MG63 (cell line): ENCODE results near the gene HTD2. TPM values are rescaled to one million over a fixed set of nuclear protein-coding genes. Genes with fewer than 3 reads are reported as not detected.
A peak's percentile ranks its signal among the peaks of the same experiment; 100 is the strongest.

Experiments
- DNase-seq: peaks from one replicate; pipeline ENCODE4 v3.0.0-alpha.2; 2020
- H3K27me3 ChIP-seq: fragments of 250-450 bp; sonication (Bioruptor Pico); 2 replicates; pipeline ENCODE4 v1.5.1; 2020; ENCODE audit warnings: mild to moderate bottlenecking, moderate library complexity
- H3K36me3 ChIP-seq: fragments of 250-450 bp; sonication (Bioruptor Pico); 2 replicates; pipeline ENCODE4 v1.5.1; 2020; ENCODE audit warnings: mild to moderate bottlenecking, moderate library complexity
- H3K4me3 ChIP-seq: fragments of 250-450 bp; sonication (Bioruptor Pico); 2 replicates; pipeline ENCODE4 v1.5.1; 2020; ENCODE audit warnings: mild to moderate bottlenecking, moderate library complexity
- H3K9me3 ChIP-seq: fragments of 250-450 bp; sonication (Bioruptor Pico); 2 replicates; pipeline ENCODE4 v1.5.1; 2020; ENCODE audit warnings: mild to moderate bottlenecking, moderate library complexity
- total RNA-seq: library from RNA; depleted of rRNA; stranded (reverse); fragments of >200 nt; shearing (Covaris generic); gene quantifications from 2 replicates; pipeline ENCODE4 v1.2.3, GENCODE V29; 2014; ENCODE audit warnings: low replicate concordance

Gene HTD2
- total RNA-seq, 1 experiment from 2014 or later: 3.6 TPM

DNA sequence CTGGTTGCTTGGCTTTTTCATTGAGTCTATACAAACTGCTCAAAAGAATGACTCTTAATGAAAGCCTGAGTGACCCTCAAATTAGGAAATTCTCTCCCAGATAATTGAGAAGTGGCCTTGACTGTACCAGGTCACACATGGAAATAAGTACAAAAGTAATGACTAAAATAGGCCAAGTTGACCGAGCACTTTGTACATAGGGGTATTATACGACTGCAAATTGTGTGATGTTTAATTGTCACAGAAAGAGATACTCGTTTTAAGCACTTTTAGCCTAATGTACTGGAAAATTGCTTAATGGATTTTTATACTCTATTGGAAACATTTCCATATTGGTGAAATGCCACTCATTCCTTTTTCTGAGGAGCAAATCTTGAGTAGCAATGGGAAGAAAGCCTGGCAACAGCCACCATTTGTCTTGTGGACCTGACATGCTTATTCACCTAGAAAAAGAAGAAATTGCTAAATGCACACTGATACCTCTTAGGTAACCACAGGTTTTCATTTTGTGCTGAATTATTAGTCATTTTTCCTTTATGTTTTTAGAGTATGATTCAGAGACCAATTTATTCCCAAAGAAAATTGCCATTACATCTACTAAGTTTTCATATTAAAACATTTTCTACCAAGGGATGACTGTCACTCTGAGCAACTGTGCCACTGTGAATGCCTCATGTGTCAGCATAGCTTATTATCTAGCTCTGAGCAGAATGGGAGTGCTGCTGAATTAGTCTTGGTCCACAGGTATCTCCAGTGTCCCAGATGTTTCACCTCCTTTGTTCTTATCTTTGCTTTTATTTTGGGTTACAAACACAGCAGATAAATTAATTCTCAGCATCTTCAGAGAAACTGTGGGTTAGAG, 17.4 kb downstream of the HTD2 start:
- Histone ChIP-seq H3K9me3 (no peaks in the 10 kb centered on the region), H3K27me3 (no peaks in the 10 kb centered on the region), H3K4me3 (no peak overlapping the region), H3K36me3 (no peaks in the 10 kb centered on the region; the same call in 1 of the 2 replicates)
- DNase-seq: no peak

DNA sequence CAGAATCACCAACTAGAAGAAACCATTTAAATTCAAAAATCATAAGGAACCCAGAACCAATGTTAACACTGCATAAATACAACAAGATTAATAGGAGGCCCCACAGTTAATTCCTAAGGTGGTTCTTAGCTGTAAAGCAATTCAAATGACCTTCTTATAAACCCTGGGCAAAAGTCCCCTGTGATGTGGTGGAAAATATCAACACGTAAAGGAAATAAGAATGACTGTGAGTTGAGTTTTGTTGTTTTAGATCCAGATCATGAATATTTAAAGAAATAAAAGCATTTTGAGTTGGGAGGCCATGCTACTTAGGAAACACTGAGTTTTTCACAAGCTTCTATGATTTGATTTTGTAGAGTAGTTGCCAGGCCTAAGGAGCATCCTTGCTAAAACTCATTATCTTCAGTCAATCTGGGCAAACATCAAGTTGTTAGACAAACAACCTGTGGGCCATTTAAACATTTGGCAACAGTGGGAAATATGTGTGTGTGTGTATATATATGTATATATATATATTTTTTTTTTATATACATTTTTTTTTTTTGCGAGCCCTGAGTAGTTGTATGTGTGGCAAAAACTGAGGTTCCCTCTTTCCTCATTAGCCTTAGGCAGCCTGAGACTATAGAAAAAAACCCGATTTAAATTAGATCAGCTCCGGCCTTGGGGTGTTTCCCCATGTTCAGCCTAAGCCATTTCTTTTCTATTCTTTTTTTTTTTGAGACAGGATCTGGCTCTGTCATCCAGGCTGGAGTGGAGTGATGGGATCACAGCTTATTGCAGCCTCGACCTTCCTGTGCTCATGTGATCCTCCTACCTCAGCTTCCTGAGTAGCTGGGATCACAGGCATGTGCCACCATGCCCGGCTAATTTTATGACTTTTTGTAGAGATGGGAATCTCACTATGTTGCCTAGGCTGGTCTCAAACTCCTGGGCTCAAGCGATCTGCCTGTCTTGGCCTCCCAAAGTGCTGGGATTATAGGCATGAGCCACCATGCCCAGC, 18.4 kb downstream of the HTD2 start:
- no peak overlapping the region for H3K4me3 ChIP-seq
- H3K36me3 ChIP-seq: no peaks in the 10 kb centered on the region; the same call in 1 of the 2 replicates
- DNase-seq: no peak
- no peaks in the 10 kb centered on the region for H3K27me3 ChIP-seq
- no peaks in the 10 kb centered on the region for H3K9me3 ChIP-seq

DNA sequence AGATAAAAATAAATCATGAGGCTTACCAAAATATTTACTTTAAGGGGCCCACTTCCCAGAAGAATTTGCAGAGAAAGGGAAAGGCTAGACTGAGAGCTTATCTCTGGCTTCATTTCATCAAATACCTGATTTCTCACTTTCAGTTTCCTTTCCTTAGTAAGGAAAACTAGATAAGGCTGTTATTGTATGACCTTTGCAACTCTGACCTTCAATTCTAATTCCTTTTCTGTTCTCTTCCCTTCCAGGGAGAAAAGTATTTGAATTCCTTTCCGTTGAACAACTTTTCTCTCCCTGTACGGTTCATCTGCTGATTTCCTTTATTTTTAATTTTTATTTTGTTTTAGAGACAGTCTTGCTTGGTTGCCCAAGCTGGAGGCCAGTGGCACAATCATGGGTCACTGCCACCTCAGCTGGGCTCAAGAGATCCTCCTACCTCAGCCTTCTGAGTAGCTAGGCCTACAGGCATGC, 19.2 kb downstream of the HTD2 start:
- Histone ChIP-seq H3K27me3 (no peaks in the 10 kb centered on the region), H3K36me3 (no peaks in the 10 kb centered on the region; the same call in 1 of the 2 replicates), H3K4me3 (no peak overlapping the region), H3K9me3 (no peaks in the 10 kb centered on the region)
- DNase-seq: no peak

GRCh38 chr3:58326267-58326900, 20.1 kb downstream of the HTD2 start:
- Histone ChIP-seq H3K4me3 (no peak overlapping the region), H3K9me3 (no peaks in the 10 kb centered on the region), H3K36me3 (no peaks in the 10 kb centered on the region; the same call in 1 of the 2 replicates), H3K27me3 (no peaks in the 10 kb centered on the region)
- DNase-seq: no peak

GRCh38 chr3:58329150-58329921, 23.0 kb downstream of the HTD2 start:
- H3K36me3 ChIP-seq: no peaks in the 10 kb centered on the region
- no peak overlapping the region for H3K4me3 ChIP-seq
- H3K27me3 ChIP-seq: no peaks in the 10 kb centered on the region
- DNase-seq: no peak
- no peaks in the 10 kb centered on the region for H3K9me3 ChIP-seq

DNA sequence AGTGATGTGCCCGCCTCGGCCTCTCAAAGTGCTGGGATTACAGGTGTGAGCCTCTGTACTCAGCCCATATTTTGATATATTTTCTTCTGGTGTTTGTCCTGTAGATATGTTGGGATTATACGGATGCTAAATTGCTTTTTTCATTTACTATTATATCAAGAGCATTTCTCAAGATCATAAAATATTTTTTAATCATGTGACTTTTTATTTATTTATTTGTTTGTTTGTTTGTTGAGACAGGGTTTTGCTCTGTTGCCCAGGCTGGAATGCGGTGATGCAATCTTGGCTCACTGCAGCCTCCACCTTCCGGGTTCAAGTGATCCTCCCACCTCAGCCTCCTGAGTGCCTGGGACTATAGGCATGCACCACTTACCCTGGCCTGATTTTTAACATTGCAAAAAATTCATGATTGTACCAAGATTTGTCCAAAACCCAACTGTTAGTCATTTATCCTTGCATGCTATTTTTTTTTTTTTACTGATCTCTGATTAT, 23.6 kb downstream of the HTD2 start:
- Histone ChIP-seq H3K4me3 (no peak overlapping the region), H3K9me3 (no peaks in the 10 kb centered on the region), H3K27me3 (no peaks in the 10 kb centered on the region), H3K36me3 (no peaks in the 10 kb centered on the region)
- no peak for DNase-seq

GRCh38 chr3:58331593-58332152, 25.4 kb downstream of the HTD2 start:
- H3K27me3 ChIP-seq: no peaks in the 10 kb centered on the region
- H3K36me3 ChIP-seq: no peaks in the 10 kb centered on the region; the same call in 1 of the 2 replicates
- H3K4me3 ChIP-seq: no peak overlapping the region
- H3K9me3 ChIP-seq: no peaks in the 10 kb centered on the region
- DNase-seq: no peak

GRCh38 chr3:58332575-58333188, 26.4 kb downstream of the HTD2 start, which contains the start of gene PXK:
PXK (plus strand) TSS chr3:58332892; CDS start chr3:58332989, 97 bp downstream.
- no peaks in the 10 kb centered on the region; the same call in 1 of the 2 replicates for H3K36me3 ChIP-seq
- DNase-seq: peak; percentile 81
- H3K9me3 ChIP-seq: no peaks in the 10 kb centered on the region
- peak within 1 kb of the TSS; percentile 55 for H3K4me3 ChIP-seq
- no peaks in the 10 kb centered on the region for H3K27me3 ChIP-seq

GRCh38 chr3:58333206-58334012, 27.1 kb downstream of the HTD2 start:
- Histone ChIP-seq H3K4me3 (peak overlapping the region; percentile 55), H3K36me3 (no peaks in the 10 kb centered on the region; the same call in 1 of the 2 replicates), H3K27me3 (no peaks in the 10 kb centered on the region), H3K9me3 (no peaks in the 10 kb centered on the region)
- peak; percentile 9 for DNase-seq

GRCh38 chr3:58334013-58334321, 27.6 kb downstream of the HTD2 start:
- no peak for DNase-seq
- Histone ChIP-seq H3K36me3 (no peaks in the 10 kb centered on the region; the same call in 1 of the 2 replicates), H3K27me3 (no peaks in the 10 kb centered on the region), H3K9me3 (no peaks in the 10 kb centered on the region), H3K4me3 (peak overlapping the region; percentile 55)

GRCh38 chr3:58334506-58334884, 28.2 kb downstream of the HTD2 start:
- H3K4me3 ChIP-seq: peak overlapping the region; percentile 55
- no peaks in the 10 kb centered on the region; the same call in 1 of the 2 replicates for H3K36me3 ChIP-seq
- no peak for DNase-seq
- H3K27me3 ChIP-seq: no peaks in the 10 kb centered on the region
- H3K9me3 ChIP-seq: no peaks in the 10 kb centered on the region

DNA sequence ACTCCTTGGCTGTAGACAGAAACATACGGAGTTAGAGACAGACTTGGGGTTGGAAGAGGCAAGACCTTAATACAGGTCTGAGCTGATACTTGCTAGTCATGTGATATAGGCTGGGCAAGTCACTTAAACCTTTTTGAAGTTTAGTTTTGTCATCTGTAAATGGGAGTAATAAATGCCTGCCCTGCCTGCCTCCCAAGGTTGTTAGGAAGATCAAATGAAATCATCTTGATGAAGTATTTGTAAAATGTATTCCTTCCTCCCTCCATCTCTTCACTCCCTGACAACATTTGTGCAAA, 29.3 kb downstream of the HTD2 start:
- Histone ChIP-seq H3K4me3 (peak overlapping the region; percentile 55), H3K36me3 (no peaks in the 10 kb centered on the region; the same call in 1 of the 2 replicates), H3K9me3 (no peaks in the 10 kb centered on the region), H3K27me3 (no peaks in the 10 kb centered on the region)
- no peak for DNase-seq

DNA sequence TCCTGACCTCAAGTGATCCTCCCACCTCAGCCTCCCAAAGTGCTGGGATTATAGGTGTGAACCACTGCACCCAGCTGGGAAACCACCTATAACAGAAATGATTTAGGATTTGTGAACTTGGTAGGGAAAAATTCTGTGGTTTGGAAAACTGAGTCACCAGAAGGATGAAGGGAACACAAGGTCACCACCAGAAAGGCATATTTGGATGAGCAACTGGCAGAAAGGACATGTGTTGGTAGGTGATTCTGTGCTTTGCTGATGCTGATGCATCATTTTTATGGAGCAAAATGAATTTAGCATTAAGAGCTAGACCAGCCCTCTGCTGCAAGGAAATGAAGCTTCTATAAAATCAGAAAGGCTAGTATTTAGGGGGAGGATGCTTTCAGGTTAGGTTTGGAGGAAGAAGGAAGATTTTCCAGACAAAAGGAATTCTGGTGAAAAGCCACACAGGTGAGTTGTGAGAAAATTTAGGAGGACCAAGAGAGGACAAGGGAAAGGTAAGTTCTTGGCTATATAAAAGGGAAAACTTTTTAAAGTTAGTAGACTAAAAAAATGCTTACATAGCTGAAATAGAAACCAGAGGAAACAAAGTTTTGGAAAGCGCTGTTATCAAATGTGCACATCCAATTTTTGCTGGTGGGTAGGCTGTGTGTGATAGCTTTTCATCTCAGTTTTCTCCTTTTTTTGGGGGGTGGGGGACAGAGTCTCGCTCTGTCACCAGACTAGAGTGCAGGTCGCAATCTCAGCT, 30.0 kb downstream of the HTD2 start:
- Histone ChIP-seq H3K4me3 (no peak overlapping the region), H3K27me3 (no peaks in the 10 kb centered on the region), H3K36me3 (no peaks in the 10 kb centered on the region; the same call in 1 of the 2 replicates), H3K9me3 (no peaks in the 10 kb centered on the region)
- no peak for DNase-seq

- Histone ChIP-seq H3K36me3 (no peaks in the 10 kb centered on the region; the same call in 1 of the 2 replicates), H3K27me3 (no peaks in the 10 kb centered on the region), H3K4me3 (no peak overlapping the region), H3K9me3 (no peaks in the 10 kb centered on the region)
- no peak for DNase-seq
Measured at GRCh38 chr3:58337190-58337589, 30.9 kb downstream of the HTD2 start.
